ENCODE measurements around the gene FBXO27. TPM values are rescaled to one million over a fixed set of nuclear protein-coding genes. Genes with fewer than 3 reads are reported as not detected.

Gene FBXO27
- total and polyA plus RNA-seq, 2 donors: 2.9 to 8.8 TPM

DNA sequence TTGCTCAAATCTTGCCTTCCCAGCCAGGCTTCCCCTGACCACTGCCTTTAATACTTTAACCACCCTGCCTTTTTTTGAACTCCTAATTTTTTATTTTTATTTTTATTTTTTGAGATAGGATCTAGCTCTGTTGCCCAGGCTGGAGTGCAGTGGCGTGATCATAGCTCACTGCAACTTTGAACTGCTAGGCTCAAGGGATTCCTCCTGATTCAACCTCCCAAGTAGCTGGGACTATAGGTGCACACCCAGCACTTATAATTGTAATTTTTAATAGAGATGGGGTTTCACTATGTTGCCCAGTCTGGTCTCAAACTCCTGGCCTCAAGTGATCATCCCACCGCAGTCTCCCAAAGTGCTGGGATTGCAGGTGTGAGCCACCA lies 21.7 kb upstream of the FBXO27 start:
- WGBS: 91% methylated on average over 2 of the region's 2 CpGs
- Histone ChIP-seq H3K4me3 (ENCODE audit: low read depth, low read length) (no peak overlapping the region), H3K27ac (ENCODE audit: low read depth) (no peak overlapping the region), H3K36me3 (ENCODE audit: insufficient read depth) (no peaks in the 10 kb centered on the region), H3K4me1 (ENCODE audit: insufficient read depth) (no peaks in the 10 kb centered on the region)
- DNase-seq (ENCODE audit: extremely low spot score): no peak

GRCh38 chr19:39053276-39054090 lies 21.1 kb upstream of the FBXO27 start:
- Histone ChIP-seq H3K36me3 (ENCODE audit: insufficient read depth) (no peaks in the 10 kb centered on the region), H3K4me1 (ENCODE audit: insufficient read depth) (no peaks in the 10 kb centered on the region), H3K27ac (ENCODE audit: low read depth) (no peak overlapping the region), H3K4me3 (ENCODE audit: low read depth, low read length) (no peak overlapping the region)
- WGBS: 88% methylated on average over 18 of the region's 18 CpGs
- no peak for DNase-seq (ENCODE audit: extremely low spot score)

DNA sequence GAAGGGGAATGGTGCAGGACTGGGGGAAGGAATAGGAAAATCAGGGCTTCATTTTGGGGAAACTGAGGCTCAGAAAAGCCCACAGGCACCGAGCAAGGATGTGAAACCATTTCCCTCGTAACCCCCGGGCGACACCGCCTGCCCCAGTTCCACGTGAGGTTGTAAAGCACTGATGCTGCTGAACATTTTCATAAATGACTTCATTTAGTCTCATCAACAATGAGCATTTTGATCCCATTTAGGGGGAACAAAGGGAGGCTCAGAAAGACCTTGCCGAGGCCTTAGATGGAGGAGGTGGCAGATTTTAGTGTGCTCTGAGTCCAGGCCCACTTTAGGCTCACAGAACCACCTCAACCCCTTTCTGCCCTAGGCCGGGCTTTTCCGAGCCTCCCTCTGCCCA lies 20.5 kb upstream of the FBXO27 start:
- no peak overlapping the region for H3K4me3 ChIP-seq (ENCODE audit: low read depth, low read length)
- no peaks in the 10 kb centered on the region for H3K4me1 ChIP-seq (ENCODE audit: insufficient read depth)
- WGBS: 81% methylated on average over 9 of the region's 9 CpGs
- no peak for DNase-seq (ENCODE audit: extremely low spot score)
- no peaks in the 10 kb centered on the region for H3K36me3 ChIP-seq (ENCODE audit: insufficient read depth)
- H3K27ac ChIP-seq (ENCODE audit: low read depth): no peak overlapping the region

- H3K4me1 ChIP-seq (ENCODE audit: insufficient read depth): no peaks in the 10 kb centered on the region
- H3K4me3 ChIP-seq (ENCODE audit: low read depth, low read length): no peak overlapping the region
- DNase-seq (ENCODE audit: extremely low spot score): no peak
- no peak overlapping the region for H3K27ac ChIP-seq (ENCODE audit: low read depth)
- 17% methylated on average over 10 of the region's 10 CpGs for WGBS
- H3K36me3 ChIP-seq (ENCODE audit: insufficient read depth): no peaks in the 10 kb centered on the region
Measured at GRCh38 chr19:39052243-39052746, 19.9 kb upstream of the FBXO27 start.

DNA sequence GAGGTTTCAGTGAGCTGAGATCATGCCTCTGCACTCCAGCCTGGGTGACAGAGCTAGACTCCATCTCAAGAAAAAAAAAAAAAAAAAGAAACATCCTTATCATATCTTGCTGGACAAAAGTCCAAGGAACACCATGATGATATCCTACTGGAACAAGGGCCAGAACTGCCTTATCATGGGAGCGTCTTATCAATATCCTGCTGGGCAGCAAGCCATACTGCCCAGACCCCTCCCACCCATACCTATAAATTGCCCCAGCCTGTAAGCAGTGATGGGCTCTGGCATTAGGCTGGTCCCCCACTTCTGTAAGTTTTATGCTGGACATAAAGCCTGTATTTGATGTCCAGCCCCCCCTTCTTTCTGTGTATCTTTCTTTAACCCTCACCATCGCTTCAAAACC lies 14.7 kb upstream of the FBXO27 start:
- WGBS: 43% methylated on average over 2 of the region's 2 CpGs
- Histone ChIP-seq H3K36me3 (ENCODE audit: insufficient read depth) (no peaks in the 10 kb centered on the region), H3K27ac (ENCODE audit: low read depth) (no peak overlapping the region), H3K4me3 (ENCODE audit: low read depth, low read length) (no peak overlapping the region), H3K4me1 (ENCODE audit: insufficient read depth) (no peaks in the 10 kb centered on the region)
- DNase-seq (ENCODE audit: extremely low spot score): no peak

GRCh38 chr19:39046037-39046821 lies 13.9 kb upstream of the FBXO27 start:
- DNase-seq (ENCODE audit: extremely low spot score): no peak

GRCh38 chr19:39045506-39045905 lies 13.2 kb upstream of the FBXO27 start:
- no peak for DNase-seq (ENCODE audit: extremely low spot score)
- Histone ChIP-seq H3K36me3 (ENCODE audit: insufficient read depth) (no peaks in the 10 kb centered on the region), H3K4me3 (ENCODE audit: low read depth, low read length) (no peak overlapping the region), H3K27ac (ENCODE audit: low read depth) (no peak overlapping the region), H3K4me1 (ENCODE audit: insufficient read depth) (no peaks in the 10 kb centered on the region)
- 83% methylated on average over 6 of the region's 6 CpGs for WGBS

More at GRCh38 chr19:39046037-39046821, 13.9 kb upstream of the FBXO27 start:
- H3K27ac ChIP-seq (ENCODE audit: low read depth): no peak overlapping the region
- no peaks in the 10 kb centered on the region for H3K4me1 ChIP-seq (ENCODE audit: insufficient read depth)
- no peak overlapping the region for H3K4me3 ChIP-seq (ENCODE audit: low read depth, low read length)
- no peaks in the 10 kb centered on the region for H3K36me3 ChIP-seq (ENCODE audit: insufficient read depth)
- 78% methylated on average over 7 of the region's 7 CpGs for WGBS

GRCh38 chr19:39038098-39038497 lies 5.7 kb upstream of the FBXO27 start:
- Histone ChIP-seq H3K27ac (ENCODE audit: low read depth) (no peak overlapping the region), H3K36me3 (ENCODE audit: insufficient read depth) (no peaks in the 10 kb centered on the region), H3K4me1 (ENCODE audit: insufficient read depth) (no peaks in the 10 kb centered on the region), H3K4me3 (ENCODE audit: low read depth, low read length) (no peak overlapping the region)
- DNase-seq (ENCODE audit: extremely low spot score): no peak
- 18% methylated on average over 9 of the region's 9 CpGs for WGBS

DNA sequence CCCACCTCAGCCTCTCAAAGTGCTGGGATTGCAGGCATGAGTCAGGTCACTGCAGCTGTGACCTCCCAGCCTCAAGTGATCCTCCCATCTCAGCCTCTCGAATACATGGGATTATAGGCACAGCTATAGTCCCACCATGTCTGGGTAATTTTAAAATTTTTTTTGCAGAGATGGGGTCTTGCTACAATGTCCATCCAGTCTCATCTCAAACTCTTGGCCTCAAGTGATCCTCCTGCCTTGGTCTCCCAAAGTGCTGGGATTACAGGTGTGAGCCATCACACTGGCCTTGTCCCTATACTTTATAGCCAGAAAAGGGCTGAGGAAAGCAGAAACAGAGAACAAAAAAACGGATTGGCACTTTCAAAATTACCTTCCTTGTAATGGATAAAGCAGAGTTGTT lies 4.8 kb upstream of the FBXO27 start:
- Histone ChIP-seq H3K27ac (ENCODE audit: low read depth) (no peak overlapping the region), H3K4me1 (ENCODE audit: insufficient read depth) (no peaks in the 10 kb centered on the region), H3K4me3 (ENCODE audit: low read depth, low read length) (no peak overlapping the region), H3K36me3 (ENCODE audit: insufficient read depth) (no peaks in the 10 kb centered on the region)
- 61% methylated on average over 2 of the region's 2 CpGs for WGBS
- DNase-seq (ENCODE audit: extremely low spot score): no peak

DNA sequence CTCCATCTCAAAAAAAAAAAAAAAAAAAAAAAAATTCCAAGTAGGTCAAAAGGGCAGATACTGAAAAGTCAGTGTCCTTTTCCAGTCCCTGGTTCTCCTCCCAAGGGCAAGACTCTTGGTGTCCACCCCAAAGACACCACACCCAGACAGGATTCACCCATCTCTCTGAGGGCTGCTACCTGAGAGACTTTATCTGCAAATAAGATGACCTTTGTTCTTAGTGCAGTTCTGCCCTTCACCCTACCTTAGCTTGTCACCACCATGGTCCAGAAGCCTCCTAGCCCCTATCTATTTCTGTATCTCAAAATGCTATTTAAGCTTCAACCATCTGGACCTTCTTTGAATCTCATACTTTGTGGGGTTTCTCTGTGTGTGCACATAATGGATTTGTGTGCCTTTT lies 4.2 kb upstream of the FBXO27 start:
- no peaks in the 10 kb centered on the region for H3K36me3 ChIP-seq (ENCODE audit: insufficient read depth)
- H3K4me1 ChIP-seq (ENCODE audit: insufficient read depth): no peaks in the 10 kb centered on the region
- no peak for DNase-seq (ENCODE audit: extremely low spot score)
- H3K27ac ChIP-seq (ENCODE audit: low read depth): no peak overlapping the region
- no peak overlapping the region for H3K4me3 ChIP-seq (ENCODE audit: low read depth, low read length)

- no peaks in the 10 kb centered on the region for H3K36me3 ChIP-seq (ENCODE audit: insufficient read depth)
- H3K4me3 ChIP-seq (ENCODE audit: low read depth, low read length): peak overlapping the region; percentile 39
- peak overlapping the region; percentile 57 for H3K27ac ChIP-seq (ENCODE audit: low read depth)
- DNase-seq (ENCODE audit: extremely low spot score): peak; percentile 74
- WGBS: under 1% methylated on average over 49 of the region's 49 CpGs
- H3K4me1 ChIP-seq (ENCODE audit: insufficient read depth): no peaks in the 10 kb centered on the region
Measured at GRCh38 chr19:39031368-39032062, 834 bp downstream of the FBXO27 start.

DNA sequence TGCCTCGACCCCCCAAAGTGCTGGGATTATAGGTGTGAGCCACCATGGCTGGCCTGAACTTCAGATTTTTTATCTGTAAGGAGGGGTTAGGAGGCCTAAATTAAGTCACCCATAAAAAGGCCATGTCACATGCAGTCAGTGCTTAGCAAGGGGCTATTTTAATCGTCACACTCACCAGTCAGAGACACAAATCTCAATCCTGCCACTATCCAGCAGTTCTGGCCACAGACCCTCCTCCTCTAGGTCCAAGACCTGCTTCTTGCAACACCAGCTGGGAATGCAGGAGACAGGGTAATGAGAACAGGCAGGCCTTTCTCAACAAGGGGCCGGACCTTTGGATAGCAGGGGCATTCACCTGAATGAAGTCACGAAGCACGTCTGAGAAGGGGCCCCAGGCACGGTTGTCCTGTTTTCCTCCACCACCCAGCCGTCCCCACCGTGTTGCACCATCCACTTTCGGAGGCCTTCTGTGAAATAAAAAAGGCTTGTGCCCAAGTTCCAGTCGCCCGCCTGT lies 1.4 kb downstream of the FBXO27 start:
- WGBS: 25% methylated on average over 11 of the region's 11 CpGs
- Histone ChIP-seq H3K4me3 (ENCODE audit: low read depth, low read length) (no peak overlapping the region), H3K27ac (ENCODE audit: low read depth) (no peak overlapping the region)

DNA sequence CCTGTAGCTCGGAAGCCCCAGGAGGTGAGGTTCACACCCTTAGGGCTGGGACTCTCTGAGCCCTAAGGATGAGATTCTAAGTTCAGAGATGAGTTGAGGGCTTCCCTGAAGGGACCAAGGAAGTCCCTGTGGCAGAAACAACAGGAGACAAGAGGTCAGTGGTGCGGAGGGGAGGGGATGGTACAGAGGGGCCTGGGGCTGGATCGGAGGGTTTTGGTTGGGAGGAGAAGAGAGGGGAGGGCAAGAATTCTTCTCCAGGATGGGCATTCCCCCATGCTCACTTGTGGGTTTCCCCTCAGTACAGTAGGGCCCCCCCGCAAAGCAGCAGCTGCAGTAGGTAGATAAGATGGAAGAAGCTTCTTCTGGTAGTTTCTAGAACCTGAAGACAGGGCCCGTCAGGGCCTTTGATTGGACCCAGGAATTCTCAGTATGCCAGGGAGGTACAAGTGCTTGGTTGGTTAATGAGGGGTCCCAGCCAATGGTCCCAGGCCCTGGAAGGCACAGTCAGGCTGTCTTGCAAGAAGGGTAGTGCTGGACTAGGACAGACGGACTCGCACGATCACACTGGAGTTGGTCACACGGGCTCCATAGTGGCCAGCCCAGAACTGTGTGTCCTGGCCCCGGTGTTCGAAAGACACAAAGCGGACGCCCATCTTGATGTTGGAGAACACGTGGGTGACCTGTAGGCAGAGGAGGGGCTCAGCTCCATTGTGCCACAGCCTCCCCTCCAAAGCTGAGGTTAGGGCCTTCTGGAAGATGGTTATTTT lies 7.3 kb downstream of the FBXO27 start:
- no peak overlapping the region for H3K27ac ChIP-seq (ENCODE audit: low read depth)
- H3K4me1 ChIP-seq (ENCODE audit: insufficient read depth): no peaks in the 10 kb centered on the region
- no peaks in the 10 kb centered on the region for H3K36me3 ChIP-seq (ENCODE audit: insufficient read depth)
- no peak for DNase-seq (ENCODE audit: extremely low spot score)
- 92% methylated on average over 14 of the region's 14 CpGs for WGBS
- no peak overlapping the region for H3K4me3 ChIP-seq (ENCODE audit: low read depth, low read length)

More for the DNA sequence above, 1.4 kb downstream of the FBXO27 start:
- no peaks in the 10 kb centered on the region for H3K4me1 ChIP-seq (ENCODE audit: insufficient read depth)
- DNase-seq (ENCODE audit: extremely low spot score): no peak
- no peaks in the 10 kb centered on the region for H3K36me3 ChIP-seq (ENCODE audit: insufficient read depth)
